Measurements from ENCODE around the gene INMT. TPM values are rescaled to one million over a fixed set of nuclear protein-coding genes. Genes with fewer than 3 reads are reported as not detected.

Gene INMT
- total and polyA plus RNA-seq, 2 experiments from 2014 or later = 0.79 to 1.1 TPM

GRCh38 chr7:30785786-30786185 lies 33.9 kb downstream of the INMT start:
- H3K36me3 Mint-ChIP-seq (ENCODE audit: low read depth) = peaks cover 13% of the 10 kb centered on the region
- Histone ChIP-seq H3K79me2 (replicated peaks; ENCODE audit: insufficient read depth) (no peaks in the 10 kb centered on the region), H3F3A (replicated peaks; ENCODE audit: low read depth) (no peaks in the 10 kb centered on the region), H3K4me3 (no peak overlapping the region), H3K4me2 (no peak overlapping the region), H4K20me1 (replicated peaks; ENCODE audit: insufficient read depth) (no peaks in the 10 kb centered on the region), H3K36me3 (ENCODE audit: insufficient read depth) (peaks cover 5% of the 10 kb centered on the region; the same call in 1 of the 2 replicates), H2AFZ (no peak overlapping the region), H3K27me3 (ENCODE audit: insufficient read depth) (no peaks in the 10 kb centered on the region), H3K27ac (ENCODE audit: low read depth) (no peak overlapping the region), H3K9me2 (ENCODE audit: insufficient read depth) (no peaks in the 10 kb centered on the region), H3K4me1 (ENCODE audit: insufficient read depth) (no peaks in the 10 kb centered on the region)
- H3K4me3 Mint-ChIP-seq = no peak overlapping the region
- DNase-seq (ENCODE audit: low spot score) = no peak
- no peak overlapping the region for H3K27ac Mint-ChIP-seq
- H3K27me3 Mint-ChIP-seq (ENCODE audit: insufficient read depth, low read depth, poor library complexity) = no peaks in the 10 kb centered on the region
- no peak for ATAC-seq
- TF ChIP-seq ZNF462 (CRISPR knock-in tag; IDR thresholded peaks at IDR 0.05) (no peak), CTCF (conservative IDR thresholded peaks at IDR 0.05; ENCODE audit: low read depth in 2 of 2) (peak in 1 of 2 experiments; percentile 18; a peak in 1 of 4 replicates), POLR2AphosphoS5 (IDR thresholded peaks at IDR 0.05; ENCODE audit: low read depth) (no peak), ETS1 (IDR thresholded peaks at IDR 0.05) (no peak), CREB1 (CRISPR knock-in tag; IDR thresholded peaks at IDR 0.05; ENCODE audit: low read depth) (no peak), EZH2 (IDR thresholded peaks at IDR 0.05; ENCODE audit: low read depth, unreplicated experiment) (no peak)
- no peaks in the 10 kb centered on the region for H3K9me3 Mint-ChIP-seq
- peaks cover 3% of the 10 kb centered on the region; the same call in 1 of the 3 replicates for H3K4me1 Mint-ChIP-seq

Data from GM23338 (cell line).